Measurements from ENCODE around the gene SMIM28. TPM values are rescaled to one million over a fixed set of nuclear protein-coding genes. Genes with fewer than 3 reads are reported as not detected.
"Not testable (repeated sequence)": the region's sequence is repeated elsewhere in the genome, so short reads cannot be mapped to it uniquely, and the experiment has no call there.

The SMIM28 gene
- total RNA-seq, 1 donor from 2014 or later, result not detected

DNA sequence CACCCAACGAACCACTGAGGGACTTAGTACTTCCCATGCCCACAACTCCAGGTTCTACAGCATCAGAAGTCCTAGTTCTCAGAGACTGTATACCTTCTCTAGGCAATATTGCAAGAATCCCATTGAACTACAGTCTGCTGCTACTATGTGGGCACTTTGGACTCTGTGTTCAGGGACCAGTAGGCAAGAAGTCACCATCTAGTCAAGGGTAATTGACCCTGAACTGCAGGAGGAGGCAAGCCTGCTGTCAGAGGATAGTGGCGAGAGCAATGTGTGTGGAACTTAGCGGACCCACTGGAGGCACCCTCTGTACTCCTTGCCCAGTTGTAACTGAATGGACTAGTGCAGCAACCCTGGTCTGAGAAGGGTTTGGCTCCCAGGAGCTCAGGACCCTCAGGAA is 42.1 kb downstream of the SMIM28 start:
- H3K27ac ChIP-seq (ENCODE audit: low read depth, low read length), result no peak overlapping the region
- H3K9me3 ChIP-seq (ENCODE audit: control insufficient read depth in 3 of 3, low read length in 3 of 3), result no peaks in the 10 kb centered on the region
- no peak overlapping the region for H3K9ac ChIP-seq (ENCODE audit: low read depth in 1 of 3, low read length in 3 of 3)
- no peaks in the 10 kb centered on the region for H3K4me1 ChIP-seq (ENCODE audit: control insufficient read depth in 3 of 3, insufficient read depth in 3 of 3, low read length in 3 of 3)
- no peak overlapping the region for H3K4me3 ChIP-seq (ENCODE audit: low read length in 3 of 3)
- no peaks in the 10 kb centered on the region for H3K27me3 ChIP-seq (ENCODE audit: control insufficient read depth in 3 of 3, insufficient read depth in 3 of 3, low read length in 3 of 3)
- H3K36me3 ChIP-seq (ENCODE audit: control insufficient read depth in 3 of 3, insufficient read depth in 3 of 3, low read length in 3 of 3), result peaks cover 2 to 20% (median 11%) of the 10 kb centered on the region in 3 donors

DNA sequence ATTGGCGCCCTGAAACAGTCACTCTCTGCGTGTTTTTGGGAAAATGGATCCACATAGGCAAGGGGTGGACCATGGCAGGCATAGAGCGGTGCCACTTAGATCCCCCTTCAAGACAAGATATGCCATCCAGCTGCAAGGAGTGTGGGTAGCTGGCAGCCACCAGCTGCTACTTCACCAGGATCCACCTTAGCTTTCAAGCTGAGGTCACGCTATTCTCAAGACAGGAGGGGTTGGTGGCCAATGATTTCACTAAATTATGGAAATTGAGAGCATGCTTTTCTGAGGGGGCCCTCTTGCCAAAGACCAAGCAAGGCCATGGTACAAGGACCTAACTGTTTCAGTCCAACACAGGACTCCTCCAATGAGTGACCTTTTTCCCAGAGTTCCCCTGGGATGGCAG is 42.7 kb downstream of the SMIM28 start:
- peaks cover 2 to 17% (median 7%) of the 10 kb centered on the region in 3 donors for H3K36me3 ChIP-seq (ENCODE audit: control insufficient read depth in 3 of 3, insufficient read depth in 3 of 3, low read length in 3 of 3)

DNA sequence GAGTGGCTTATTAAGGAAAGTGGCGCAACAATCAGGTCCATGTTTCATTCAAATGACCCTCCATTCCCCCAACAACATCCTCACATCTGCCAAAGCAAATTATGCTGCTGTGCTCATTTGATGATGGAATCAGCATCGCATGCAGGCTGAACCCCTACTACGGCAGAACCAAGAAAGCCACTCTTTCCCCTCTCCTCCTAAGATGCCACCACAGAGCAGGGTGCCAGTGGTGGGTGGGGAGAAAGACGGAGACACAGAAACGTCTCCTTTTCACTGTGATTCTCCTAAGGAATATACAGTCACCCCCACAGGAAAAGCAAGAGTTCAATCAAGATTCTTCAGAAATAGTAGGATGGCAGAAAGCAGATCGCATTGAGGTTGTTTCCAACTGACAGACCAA is 43.4 kb downstream of the SMIM28 start:
- H3K9me3 ChIP-seq (ENCODE audit: control insufficient read depth in 3 of 3, low read length in 3 of 3), result no peaks in the 10 kb centered on the region
- peaks cover 2 to 14% (median 6%) of the 10 kb centered on the region in 3 donors for H3K36me3 ChIP-seq (ENCODE audit: control insufficient read depth in 3 of 3, insufficient read depth in 3 of 3, low read length in 3 of 3)
- no peaks in the 10 kb centered on the region for H3K27me3 ChIP-seq (ENCODE audit: control insufficient read depth in 3 of 3, insufficient read depth in 3 of 3, low read length in 3 of 3)
- H3K27ac ChIP-seq (ENCODE audit: low read depth, low read length), result no peak overlapping the region
- H3K4me1 ChIP-seq (ENCODE audit: control insufficient read depth in 3 of 3, insufficient read depth in 3 of 3, low read length in 3 of 3), result no peaks in the 10 kb centered on the region
- H3K4me3 ChIP-seq (ENCODE audit: low read length in 3 of 3), result no peak overlapping the region
- H3K9ac ChIP-seq (ENCODE audit: low read depth in 1 of 3, low read length in 3 of 3), result no peak overlapping the region

More for the DNA sequence above, 42.7 kb downstream of the SMIM28 start:
- Histone ChIP-seq H3K4me1 (ENCODE audit: control insufficient read depth in 3 of 3, insufficient read depth in 3 of 3, low read length in 3 of 3) (no peaks in the 10 kb centered on the region), H3K27ac (ENCODE audit: low read depth, low read length) (no peak overlapping the region), H3K9ac (ENCODE audit: low read depth in 1 of 3, low read length in 3 of 3) (no peak overlapping the region), H3K9me3 (ENCODE audit: control insufficient read depth in 3 of 3, low read length in 3 of 3) (no peaks in the 10 kb centered on the region), H3K4me3 (ENCODE audit: low read length in 3 of 3) (no peak overlapping the region), H3K27me3 (ENCODE audit: control insufficient read depth in 3 of 3, insufficient read depth in 3 of 3, low read length in 3 of 3) (no peaks in the 10 kb centered on the region)

DNA sequence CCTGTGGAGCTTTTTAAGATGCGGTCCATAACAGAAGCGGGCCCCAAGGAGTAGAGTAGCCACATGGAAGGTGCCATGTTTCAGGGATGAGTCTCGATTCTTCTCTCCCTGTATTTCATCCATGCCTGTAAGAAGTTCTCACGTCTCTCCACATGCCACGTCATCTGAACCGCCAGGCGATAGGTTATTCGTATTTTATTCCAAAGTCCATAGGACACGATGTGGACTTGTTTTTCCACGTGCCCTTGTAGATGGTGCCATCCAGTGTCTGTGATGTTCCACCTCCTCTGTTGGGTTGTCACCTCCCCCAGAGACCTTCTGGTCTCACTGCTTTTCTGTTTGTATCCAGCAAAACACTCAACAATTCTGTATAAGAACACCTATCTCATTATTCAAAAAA is 43.9 kb downstream of the SMIM28 start:
- no peaks in the 10 kb centered on the region for H3K27me3 ChIP-seq (ENCODE audit: control insufficient read depth in 3 of 3, insufficient read depth in 3 of 3, low read length in 3 of 3)
- no peak overlapping the region for H3K4me3 ChIP-seq (ENCODE audit: low read length in 3 of 3)
- no peaks in the 10 kb centered on the region for H3K9me3 ChIP-seq (ENCODE audit: control insufficient read depth in 3 of 3, low read length in 3 of 3)
- H3K36me3 ChIP-seq (ENCODE audit: control insufficient read depth in 3 of 3, insufficient read depth in 3 of 3, low read length in 3 of 3), result peaks cover 2 to 11% (median 6%) of the 10 kb centered on the region in 3 donors
- H3K27ac ChIP-seq (ENCODE audit: low read depth, low read length), result no peak overlapping the region
- no peak overlapping the region for H3K9ac ChIP-seq (ENCODE audit: low read depth in 1 of 3, low read length in 3 of 3)
- H3K4me1 ChIP-seq (ENCODE audit: control insufficient read depth in 3 of 3, insufficient read depth in 3 of 3, low read length in 3 of 3), result no peaks in the 10 kb centered on the region

DNA sequence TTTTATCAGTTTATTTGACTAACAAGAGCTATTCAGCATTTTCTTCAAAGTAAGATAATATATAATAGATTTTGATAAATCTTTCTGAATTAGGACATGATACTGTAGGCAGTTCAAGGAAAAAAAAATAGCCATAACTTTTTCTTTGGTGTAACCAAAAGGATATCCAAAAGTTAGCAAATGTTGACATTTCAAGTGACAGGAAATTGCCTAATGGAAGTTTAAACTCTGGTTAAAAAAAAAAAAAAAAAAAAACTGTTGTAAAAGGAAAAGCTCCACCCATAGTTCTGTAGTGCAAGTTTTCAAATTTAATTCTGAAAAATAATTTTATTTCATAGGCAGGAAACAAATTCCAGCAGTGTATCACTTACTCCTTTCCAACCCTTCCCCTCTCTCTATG is 45.2 kb downstream of the SMIM28 start:
- no peaks in the 10 kb centered on the region for H3K4me1 ChIP-seq (ENCODE audit: control insufficient read depth in 3 of 3, insufficient read depth in 3 of 3, low read length in 3 of 3)

DNA sequence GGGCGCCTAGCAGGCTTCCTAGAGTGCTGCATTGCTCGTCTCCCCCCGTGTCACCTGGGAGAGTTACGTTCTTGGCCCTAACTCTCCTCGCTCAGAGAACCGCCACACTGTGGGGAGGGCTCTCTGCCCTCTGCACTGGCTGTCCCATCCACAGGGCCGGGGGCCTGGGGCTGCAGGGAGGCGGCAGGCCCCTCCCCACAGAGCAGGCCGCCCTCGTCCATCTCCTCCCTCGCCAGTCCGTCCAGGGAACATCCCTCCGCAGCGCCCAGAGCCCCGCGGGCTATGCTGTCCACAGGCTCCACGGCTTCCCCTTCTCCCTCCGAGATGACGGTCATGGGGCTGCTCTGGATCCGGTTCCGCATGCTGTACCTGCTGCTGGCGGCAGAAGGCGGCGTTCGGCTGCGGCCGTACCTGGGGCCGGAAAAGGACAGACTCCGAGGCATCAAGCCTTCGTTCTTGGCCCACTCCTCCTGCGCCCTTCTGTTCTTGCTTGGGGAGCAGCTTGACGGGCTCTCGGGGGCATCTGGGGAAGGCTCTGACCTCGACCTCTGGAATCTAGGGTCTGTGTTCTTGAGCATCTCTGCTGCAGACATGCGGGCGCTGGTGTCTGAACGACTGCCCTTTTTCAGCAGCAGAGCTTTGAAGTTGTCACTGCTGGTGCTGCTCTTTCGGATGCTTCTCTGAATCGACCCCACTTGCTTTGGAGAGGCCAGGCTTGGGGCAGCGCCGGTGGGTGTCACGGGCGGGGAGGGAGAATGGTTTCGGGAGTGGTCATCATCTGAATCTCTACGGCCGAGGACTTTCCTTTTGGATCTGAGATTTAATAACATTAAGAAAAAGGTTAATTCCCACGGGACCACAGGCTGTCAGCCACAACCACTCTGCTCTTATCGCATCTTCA is 46.5 kb downstream of the SMIM28 start:
- no peak overlapping the region for H3K27ac ChIP-seq (ENCODE audit: low read depth, low read length)
- no peak overlapping the region for H3K4me3 ChIP-seq (ENCODE audit: low read length in 3 of 3)
- no peaks in the 10 kb centered on the region for H3K9me3 ChIP-seq (ENCODE audit: control insufficient read depth in 3 of 3, low read length in 3 of 3)

More for the DNA sequence above, 45.2 kb downstream of the SMIM28 start:
- Histone ChIP-seq H3K4me3 (ENCODE audit: low read length in 3 of 3) (no peak overlapping the region), H3K27me3 (ENCODE audit: control insufficient read depth in 3 of 3, insufficient read depth in 3 of 3, low read length in 3 of 3) (no peaks in the 10 kb centered on the region), H3K27ac (ENCODE audit: low read depth, low read length) (no peak overlapping the region), H3K36me3 (ENCODE audit: control insufficient read depth in 3 of 3, insufficient read depth in 3 of 3, low read length in 3 of 3) (peaks cover 2 to 7% (median 6%) of the 10 kb centered on the region in 3 donors), H3K9me3 (ENCODE audit: control insufficient read depth in 3 of 3, low read length in 3 of 3) (no peaks in the 10 kb centered on the region), H3K9ac (ENCODE audit: low read depth in 1 of 3, low read length in 3 of 3) (no peak overlapping the region)

DNA sequence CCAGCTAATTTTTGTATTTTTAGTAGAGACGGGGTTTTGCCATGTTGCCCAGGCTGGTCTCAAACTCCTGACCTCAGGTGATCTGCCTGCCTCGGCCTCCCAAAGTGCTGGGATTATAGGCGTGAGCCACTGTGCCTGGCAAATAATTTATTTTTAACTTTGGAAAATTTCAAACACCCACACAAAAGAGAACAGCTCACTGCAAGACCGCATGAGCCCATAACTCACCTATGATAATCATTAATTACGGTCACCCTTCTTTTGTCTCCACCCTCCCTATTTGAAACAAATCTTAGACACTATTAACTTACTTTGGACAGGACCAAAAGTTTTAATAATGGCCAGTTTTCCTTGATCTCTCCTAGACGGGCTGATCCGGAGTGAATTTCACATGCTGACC is 47.6 kb downstream of the SMIM28 start:
- H3K36me3 ChIP-seq (ENCODE audit: control insufficient read depth in 3 of 3, insufficient read depth in 3 of 3, low read length in 3 of 3); H3K4me3 ChIP-seq (ENCODE audit: low read length in 3 of 3); H3K9ac ChIP-seq (ENCODE audit: low read depth in 1 of 3, low read length in 3 of 3); H3K9me3 ChIP-seq (ENCODE audit: control insufficient read depth in 3 of 3, low read length in 3 of 3); H3K27ac ChIP-seq (ENCODE audit: low read depth, low read length); H3K27me3 ChIP-seq (ENCODE audit: control insufficient read depth in 3 of 3, insufficient read depth in 3 of 3, low read length in 3 of 3); H3K4me1 ChIP-seq (ENCODE audit: control insufficient read depth in 3 of 3, insufficient read depth in 3 of 3, low read length in 3 of 3): not testable (repeated sequence)

More for the DNA sequence above, 46.5 kb downstream of the SMIM28 start:
- no peaks in the 10 kb centered on the region for H3K27me3 ChIP-seq (ENCODE audit: control insufficient read depth in 3 of 3, insufficient read depth in 3 of 3, low read length in 3 of 3)
- H3K4me1 ChIP-seq (ENCODE audit: control insufficient read depth in 3 of 3, insufficient read depth in 3 of 3, low read length in 3 of 3), result peaks cover 0 to 2% (median 0%) of the 10 kb centered on the region in 3 donors
- H3K36me3 ChIP-seq (ENCODE audit: control insufficient read depth in 3 of 3, insufficient read depth in 3 of 3, low read length in 3 of 3), result peaks cover 2 to 4% (median 3%) of the 10 kb centered on the region in 3 donors
- H3K9ac ChIP-seq (ENCODE audit: low read depth in 1 of 3, low read length in 3 of 3), result no peak overlapping the region

DNA sequence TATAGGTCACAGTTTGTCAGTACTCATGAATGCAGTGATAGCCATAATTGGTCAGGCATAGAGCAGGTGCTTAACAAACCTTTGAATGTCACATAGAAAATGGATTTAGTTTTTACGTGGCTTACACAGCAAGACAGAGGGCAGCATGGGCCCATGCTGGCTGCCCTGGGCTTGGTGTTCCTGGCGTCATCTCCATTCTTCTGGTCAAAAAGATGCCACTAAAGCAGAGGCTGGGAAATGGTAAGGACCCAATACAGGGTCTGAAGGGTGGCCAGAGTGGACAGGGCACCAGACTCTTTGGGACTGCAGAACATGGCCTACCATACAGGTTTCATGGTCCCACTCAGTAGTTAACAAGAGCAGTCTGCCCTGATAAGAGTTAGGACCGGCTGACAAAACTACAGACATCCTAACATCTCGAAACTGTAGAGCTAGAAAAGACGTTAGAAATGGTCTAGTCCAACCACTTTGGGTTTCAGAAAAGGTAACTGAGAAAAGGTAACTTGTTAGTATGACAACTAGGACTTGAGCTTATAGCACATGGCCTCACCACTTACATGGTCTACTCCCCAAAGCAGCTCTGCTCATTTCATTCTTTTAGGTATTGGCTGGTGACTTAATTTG is 48.9 kb downstream of the SMIM28 start:
- H3K4me3 ChIP-seq (ENCODE audit: low read length in 3 of 3), result no peak overlapping the region
- no peaks in the 10 kb centered on the region for H3K9me3 ChIP-seq (ENCODE audit: control insufficient read depth in 3 of 3, low read length in 3 of 3)
- no peak overlapping the region for H3K27ac ChIP-seq (ENCODE audit: low read depth, low read length)
- peaks cover 0 to 6% (median 2%) of the 10 kb centered on the region in 3 donors for H3K36me3 ChIP-seq (ENCODE audit: control insufficient read depth in 3 of 3, insufficient read depth in 3 of 3, low read length in 3 of 3)
- H3K27me3 ChIP-seq (ENCODE audit: control insufficient read depth in 3 of 3, insufficient read depth in 3 of 3, low read length in 3 of 3), result no peaks in the 10 kb centered on the region
- H3K9ac ChIP-seq (ENCODE audit: low read depth in 1 of 3, low read length in 3 of 3), result no peak overlapping the region
- peaks cover 0 to 3% (median 0%) of the 10 kb centered on the region in 3 donors for H3K4me1 ChIP-seq (ENCODE audit: control insufficient read depth in 3 of 3, insufficient read depth in 3 of 3, low read length in 3 of 3)

DNA sequence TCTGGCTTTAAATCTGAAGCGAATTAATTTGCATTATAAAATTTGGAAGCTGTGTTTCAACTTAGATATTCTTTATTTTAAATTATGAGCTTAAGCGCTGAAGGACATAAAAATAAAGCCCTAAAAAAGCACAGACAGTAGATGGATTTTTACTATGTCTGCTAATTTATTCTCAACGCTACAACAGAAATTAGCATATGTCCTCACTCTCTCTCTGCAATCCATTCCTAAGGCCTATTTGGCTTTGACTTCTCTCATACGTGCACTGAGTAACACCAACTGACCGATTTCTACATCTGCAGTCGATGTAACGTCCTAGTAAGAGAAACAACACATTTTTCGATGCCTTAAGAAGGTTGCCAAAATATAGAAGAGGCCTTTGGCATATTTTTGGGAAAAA is 50.0 kb downstream of the SMIM28 start:
- peaks cover 0 to 3% (median 0%) of the 10 kb centered on the region in 3 donors for H3K4me1 ChIP-seq (ENCODE audit: control insufficient read depth in 3 of 3, insufficient read depth in 3 of 3, low read length in 3 of 3)

More for the DNA sequence above, 50.0 kb downstream of the SMIM28 start:
- Histone ChIP-seq H3K4me3 (ENCODE audit: low read length in 3 of 3) (no peak overlapping the region), H3K9me3 (ENCODE audit: control insufficient read depth in 3 of 3, low read length in 3 of 3) (no peaks in the 10 kb centered on the region), H3K27ac (ENCODE audit: low read depth, low read length) (no peak overlapping the region), H3K9ac (ENCODE audit: low read depth in 1 of 3, low read length in 3 of 3) (no peak overlapping the region), H3K36me3 (ENCODE audit: control insufficient read depth in 3 of 3, insufficient read depth in 3 of 3, low read length in 3 of 3) (peaks cover 0 to 6% (median 2%) of the 10 kb centered on the region in 3 donors), H3K27me3 (ENCODE audit: control insufficient read depth in 3 of 3, insufficient read depth in 3 of 3, low read length in 3 of 3) (no peaks in the 10 kb centered on the region)

Measured in skeletal muscle tissue (tissue), 4 donors.